HUES64 (cell line): ENCODE data around the gene SORL1.
A peak's percentile ranks its signal among the peaks of the same experiment; 100 is the strongest.

Source experiments
- H3K27ac ChIP-seq: 2 replicates; pipeline ENCODE4 v1.7.0; 2013; ENCODE audit warnings: low read depth, low read length, inconsistent platforms
- H3K27me3 ChIP-seq: 2 replicates; pipeline ENCODE4 v1.6.1; 2013; ENCODE audit warnings: mild to moderate bottlenecking, low read length; ENCODE audit not compliant: insufficient read depth
- H3K36me3 ChIP-seq: 2 replicates; pipeline ENCODE4 v1.6.1; 2013; ENCODE audit warnings: mild to moderate bottlenecking, low read length; ENCODE audit not compliant: insufficient read depth
- H3K4me1 ChIP-seq: 2 replicates; pipeline ENCODE4 v1.6.1; 2013; ENCODE audit warnings: mild to moderate bottlenecking, low read length, moderate library complexity; ENCODE audit not compliant: insufficient read depth
- H3K4me3 ChIP-seq: 2 replicates; pipeline ENCODE4 v1.5.1; 2013; ENCODE audit warnings: mild to moderate bottlenecking, low read length, moderate library complexity
- H3K9ac ChIP-seq: 2 replicates; pipeline ENCODE4 v1.6.1; 2013; ENCODE audit warnings: mild to moderate bottlenecking, low read depth, low read length
- H3K9me3 ChIP-seq: 2 replicates; pipeline ENCODE4 v1.6.1; 2013; ENCODE audit warnings: low read depth, low read length; ENCODE audit not compliant: insufficient read depth
- WGBS: fragments of 150-250, 120-280 bp; methylation state at CpG from one replicate; pipeline ENCODE4 v1.1.7; 2013; ENCODE audit warnings: missing lambda C conversion rate; 5-methylcytosine and 5-hydroxymethylcytosine counted together

The SORL1 gene

DNA sequence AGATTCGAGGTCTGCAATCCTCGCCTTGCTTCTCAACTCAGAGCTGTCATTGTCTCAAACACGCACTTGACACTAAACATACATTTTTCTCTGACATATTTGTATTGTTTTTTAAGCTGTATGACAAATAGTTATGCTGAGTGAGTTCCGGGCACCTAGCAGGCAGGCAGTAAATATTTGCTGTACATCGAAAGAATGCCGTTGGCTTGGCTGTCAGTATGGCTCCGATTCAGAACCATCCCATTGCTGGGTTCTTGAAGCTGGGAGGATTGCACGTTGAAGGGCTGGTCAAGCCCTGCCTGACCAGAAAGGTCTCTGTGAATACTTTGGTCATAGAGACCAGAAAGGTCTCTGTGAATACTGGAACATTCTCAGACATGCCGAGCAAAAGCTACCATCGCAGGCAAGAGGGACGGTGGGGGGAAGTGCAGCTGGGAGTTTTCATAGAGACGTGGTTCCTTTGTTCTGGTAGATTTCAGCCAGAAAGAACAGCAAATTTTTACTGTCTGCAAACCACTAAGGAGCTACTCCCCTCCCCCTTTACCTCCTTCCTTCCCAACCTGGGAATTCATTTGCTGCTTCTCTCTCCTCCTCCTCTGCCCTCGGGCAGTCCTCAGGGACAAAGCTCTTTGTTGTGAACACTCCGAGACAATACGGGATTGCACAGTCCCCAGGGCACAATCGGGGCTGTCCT, 202.9 kb downstream of the SORL1 start:
- 39% methylated on average over 15 of the region's 16 CpGs for WGBS
- no peaks in the 10 kb centered on the region for H3K27me3 ChIP-seq
- H3K9ac ChIP-seq = peak overlapping the region; percentile 70
- H3K27ac ChIP-seq = peak overlapping the region; percentile 27; the same call in 1 of the 2 replicates
- peaks cover 8% of the 10 kb centered on the region for H3K9me3 ChIP-seq
- H3K4me3 ChIP-seq = peak overlapping the region; percentile 61
- H3K4me1 ChIP-seq = peaks cover 33% of the 10 kb centered on the region
- no peaks in the 10 kb centered on the region for H3K36me3 ChIP-seq

DNA sequence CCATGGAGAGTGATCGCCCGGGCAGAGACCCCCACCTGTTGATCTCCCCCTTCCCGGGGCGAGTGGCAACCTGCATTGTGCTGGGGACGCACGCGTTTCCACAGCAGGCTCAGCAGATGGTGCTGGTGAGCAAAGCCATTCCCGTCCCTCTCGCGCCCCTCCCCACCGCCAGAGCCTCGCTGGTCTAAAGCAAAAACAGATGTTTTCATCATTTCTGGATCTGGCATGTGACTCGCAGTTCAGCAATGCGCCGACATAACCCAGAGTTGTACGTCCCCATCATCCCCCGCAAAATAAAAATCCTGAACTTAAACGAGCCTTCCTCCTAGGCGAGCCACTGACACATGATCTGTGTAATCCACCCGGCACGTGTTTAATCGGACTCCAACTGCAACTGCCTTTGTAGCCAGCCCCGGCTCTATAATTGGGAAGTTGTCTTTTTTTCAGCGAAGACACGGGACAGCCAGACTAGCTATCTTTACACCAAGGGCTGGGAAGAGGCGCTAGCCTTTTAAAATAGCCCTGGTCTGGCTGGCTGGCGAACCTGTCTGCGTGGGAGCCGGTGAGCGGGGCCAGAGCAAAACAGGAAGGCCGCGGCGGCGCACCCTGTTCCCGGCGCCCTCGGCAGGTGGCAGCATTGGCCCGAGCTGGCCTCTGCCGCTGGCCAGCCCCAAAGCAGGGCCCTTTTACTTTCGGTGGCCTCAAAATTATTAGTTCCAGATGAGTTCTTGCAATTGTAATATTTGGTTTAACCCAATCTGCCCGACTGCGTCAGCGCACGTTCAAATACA, 203.6 kb downstream of the SORL1 start:
- Histone ChIP-seq H3K9me3 (peaks cover 8% of the 10 kb centered on the region), H3K36me3 (no peaks in the 10 kb centered on the region), H3K27ac (peak overlapping the region; percentile 45), H3K9ac (peak overlapping the region; percentile 70), H3K4me3 (peak overlapping the region; percentile 61), H3K27me3 (no peaks in the 10 kb centered on the region), H3K4me1 (peaks cover 33% of the 10 kb centered on the region)
- 2% methylated on average over 44 of the region's 44 CpGs for WGBS

DNA sequence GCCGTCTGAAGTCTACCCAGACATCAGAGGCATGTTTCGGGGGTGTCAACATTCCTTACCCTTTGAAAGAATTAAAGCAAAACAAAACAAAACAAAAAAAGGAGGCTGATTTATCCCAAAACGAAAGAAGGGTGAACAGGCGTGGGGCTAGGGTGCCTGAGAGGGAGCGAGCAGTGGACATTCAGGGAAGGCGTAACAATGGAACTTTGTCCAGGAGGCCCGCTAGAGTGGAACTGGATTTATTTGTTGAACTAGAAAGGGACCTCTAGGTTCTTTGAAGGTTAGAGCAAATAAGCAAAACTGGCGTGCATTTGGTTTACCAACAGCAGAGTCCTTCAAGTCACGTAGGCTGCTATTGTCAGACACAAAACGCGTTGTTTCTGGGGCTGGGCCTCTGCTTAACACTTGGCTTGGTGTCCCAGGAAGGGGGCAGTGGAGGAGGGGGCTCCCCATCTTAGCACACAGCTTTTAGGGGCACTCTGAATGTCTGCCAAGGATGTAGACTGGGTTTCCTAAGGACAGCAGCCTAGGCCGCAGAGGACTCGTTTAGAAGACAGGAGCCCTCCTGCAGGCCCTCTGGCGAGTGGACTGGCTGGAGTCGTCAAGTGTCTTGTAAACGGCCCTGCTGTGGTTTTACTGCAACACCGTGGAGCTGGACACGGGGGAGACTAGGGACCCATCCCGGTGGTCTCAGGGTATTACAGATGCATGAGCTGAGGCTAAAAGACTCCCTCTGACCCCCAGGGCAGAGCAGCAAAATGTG, 204.4 kb downstream of the SORL1 start:
- WGBS = 76% methylated on average over 19 of the region's 19 CpGs
- H3K27ac ChIP-seq = no peak overlapping the region
- H3K36me3 ChIP-seq = no peaks in the 10 kb centered on the region
- H3K27me3 ChIP-seq = no peaks in the 10 kb centered on the region
- no peak overlapping the region for H3K4me3 ChIP-seq
- H3K9me3 ChIP-seq = peaks cover 8% of the 10 kb centered on the region
- H3K4me1 ChIP-seq = peaks cover 33% of the 10 kb centered on the region
- 0 out of 2 replicates have a peak overlapping the region, but pooled peaks have one; percentile 37 for H3K9ac ChIP-seq

DNA sequence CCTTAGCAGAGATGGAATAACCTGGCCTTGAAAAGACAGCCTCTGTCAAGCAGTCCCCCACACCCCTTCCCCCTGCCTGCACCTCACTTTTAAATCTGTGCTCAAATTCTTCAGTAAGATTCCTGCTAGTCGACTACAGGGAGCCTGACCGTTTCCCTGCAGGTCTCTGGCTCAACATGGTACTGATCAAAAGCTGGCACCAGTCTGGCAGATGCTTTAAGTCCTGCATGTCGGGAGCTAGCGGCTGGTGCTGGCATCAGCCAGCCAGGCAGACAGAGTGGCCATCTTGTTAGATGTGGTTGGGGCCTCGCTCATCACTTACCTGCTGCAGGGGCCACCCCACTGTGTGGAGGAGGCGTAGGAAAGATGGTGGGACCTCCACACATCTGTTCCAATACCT, 205.0 kb downstream of the SORL1 start:
- Histone ChIP-seq H3K36me3 (no peaks in the 10 kb centered on the region), H3K4me1 (peaks cover 33% of the 10 kb centered on the region), H3K27me3 (no peaks in the 10 kb centered on the region), H3K9ac (no peak overlapping the region), H3K4me3 (no peak overlapping the region), H3K27ac (no peak overlapping the region), H3K9me3 (peaks cover 8% of the 10 kb centered on the region)
- 93% methylated on average over 6 of the region's 6 CpGs for WGBS

DNA sequence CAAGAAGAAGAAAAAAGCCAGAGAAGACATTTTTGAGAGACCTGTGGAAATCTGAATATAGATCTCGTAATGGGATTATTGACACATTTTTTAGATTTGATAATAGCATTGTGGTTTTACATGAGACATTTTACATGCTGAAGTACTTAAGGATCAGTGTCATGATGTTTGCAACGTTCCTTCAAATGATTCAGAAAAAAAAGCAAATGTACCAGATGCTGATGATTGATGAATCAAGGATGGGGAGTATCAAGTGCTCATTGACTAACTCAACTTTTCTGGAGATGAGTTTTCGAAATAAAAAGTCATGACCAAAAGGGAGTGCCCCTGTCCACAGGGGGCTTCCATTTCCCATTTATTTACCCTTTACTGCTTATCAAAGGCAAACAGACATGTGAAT, 207.7 kb downstream of the SORL1 start:
- WGBS = 92% methylated on average over 3 of the region's 3 CpGs
- Histone ChIP-seq H3K36me3 (no peaks in the 10 kb centered on the region), H3K4me1 (peaks cover 13% of the 10 kb centered on the region), H3K9me3 (peaks cover 8% of the 10 kb centered on the region), H3K9ac (no peak overlapping the region), H3K27me3 (no peaks in the 10 kb centered on the region), H3K27ac (no peak overlapping the region), H3K4me3 (no peak overlapping the region)

DNA sequence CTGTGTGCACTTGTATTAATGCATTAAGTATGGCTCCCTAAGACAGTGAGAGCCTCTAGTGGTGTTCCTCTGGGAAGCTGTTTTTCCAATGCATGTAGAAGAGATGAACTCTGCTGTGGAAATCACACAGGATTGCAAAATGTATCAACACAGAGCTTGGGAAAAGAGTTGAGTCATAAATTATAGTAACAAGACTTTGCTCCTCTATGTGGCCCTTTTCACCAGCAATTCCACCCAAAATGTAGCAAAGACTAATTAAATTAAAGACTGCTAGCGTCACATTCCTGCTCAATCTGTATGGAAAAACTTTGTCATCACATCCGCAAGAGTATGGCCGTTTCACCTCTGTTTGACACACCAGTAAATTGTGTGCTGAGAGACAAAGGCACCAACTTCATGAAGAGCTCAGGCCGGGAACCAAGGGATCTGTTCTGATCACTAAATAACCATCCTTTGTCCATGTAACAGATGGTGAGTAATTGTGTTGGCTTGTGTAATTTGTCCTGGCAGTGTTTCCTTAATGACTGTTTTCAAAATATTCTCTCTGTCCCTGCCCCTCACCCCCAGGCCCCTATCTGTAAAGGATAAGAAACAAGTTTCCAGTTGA, 209.9 kb downstream of the SORL1 start:
- Histone ChIP-seq H3K9me3 (peaks cover 8% of the 10 kb centered on the region), H3K36me3 (no peaks in the 10 kb centered on the region), H3K9ac (no peak overlapping the region), H3K27me3 (no peaks in the 10 kb centered on the region), H3K4me1 (0 out of 2 replicates have a peak, but pooled peaks cover under 1% of the 10 kb centered on the region), H3K4me3 (no peak overlapping the region), H3K27ac (no peak overlapping the region)
- 98% methylated on average over 4 of the region's 4 CpGs for WGBS

DNA sequence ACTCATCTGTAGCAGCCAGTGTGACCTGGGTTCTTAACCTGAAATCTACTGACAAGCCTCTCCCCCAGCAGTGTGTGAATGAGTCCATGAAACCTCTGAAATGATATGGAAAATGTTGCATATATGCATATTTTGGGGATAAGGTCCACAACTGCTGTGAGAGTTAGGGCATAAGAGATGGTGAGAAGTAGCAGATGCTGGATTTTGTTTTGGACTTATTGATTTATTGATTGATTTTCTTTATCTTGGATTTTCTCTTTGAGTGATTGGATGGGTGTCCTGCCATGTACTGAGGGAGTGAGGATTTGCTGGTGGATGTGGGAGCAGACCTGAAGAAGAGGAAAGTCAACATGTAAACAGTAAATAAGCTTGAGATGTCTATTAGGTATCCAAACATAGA, 212.0 kb downstream of the SORL1 start:
- Histone ChIP-seq H3K27me3 (no peaks in the 10 kb centered on the region), H3K9me3 (no peaks in the 10 kb centered on the region), H3K27ac (no peak overlapping the region), H3K36me3 (no peaks in the 10 kb centered on the region), H3K4me3 (no peak overlapping the region), H3K9ac (no peak overlapping the region), H3K4me1 (no peaks in the 10 kb centered on the region)

DNA sequence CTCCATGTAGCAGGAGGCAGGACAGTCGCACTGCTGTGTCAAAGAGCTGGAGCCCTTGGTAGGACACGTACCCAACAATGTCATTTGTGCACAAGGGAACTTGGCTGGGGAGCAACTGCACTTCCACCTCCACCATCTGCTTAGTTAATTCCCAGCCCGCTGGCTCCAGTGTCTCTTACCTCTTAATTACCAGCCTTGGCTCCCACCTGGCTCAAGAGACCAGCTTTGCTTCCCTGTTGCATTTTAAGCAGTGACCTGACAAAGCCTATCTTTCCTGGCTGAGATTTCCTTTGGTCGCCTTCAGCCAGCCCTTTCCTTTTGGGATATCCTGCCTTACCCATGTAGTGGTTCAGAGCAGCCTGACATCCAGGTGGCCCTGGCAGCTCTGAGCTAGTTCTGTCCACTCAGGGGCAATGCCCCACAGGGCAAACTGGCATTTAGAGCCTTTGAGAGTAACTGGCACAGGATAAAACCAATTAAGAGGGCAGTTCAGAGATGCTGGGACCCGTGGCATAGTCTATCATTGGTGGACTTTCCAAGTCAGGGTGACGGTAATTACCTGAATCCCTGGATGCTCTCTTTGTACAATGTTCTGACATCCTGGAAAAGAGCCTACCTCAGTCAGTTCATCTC, 213.2 kb downstream of the SORL1 start:
- no peak overlapping the region for H3K27ac ChIP-seq
- 94% methylated on average over 6 of the region's 6 CpGs for WGBS

DNA sequence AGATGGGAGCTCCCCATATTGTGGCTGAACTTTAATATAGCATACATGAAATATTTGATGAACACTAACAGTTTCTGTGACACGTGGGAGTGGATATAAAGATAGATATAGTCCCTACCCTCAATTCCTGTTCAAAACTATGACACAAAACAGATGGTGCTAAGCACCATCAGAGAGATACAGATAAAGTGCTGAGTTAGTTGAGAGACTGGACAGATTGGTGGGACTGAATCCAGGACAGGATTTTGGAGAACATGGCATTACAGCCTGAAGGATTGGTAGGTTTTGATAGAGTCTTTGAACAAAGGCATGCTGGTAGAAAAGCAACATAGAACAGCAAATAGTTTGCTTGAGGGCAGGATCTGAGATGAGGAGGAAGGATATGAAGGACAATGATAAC, 215.7 kb downstream of the SORL1 start:
- no peak overlapping the region for H3K27ac ChIP-seq
- H3K4me1 ChIP-seq = peaks cover 7% of the 10 kb centered on the region; the same call in 1 of the 2 replicates
- WGBS = no CpG with 5 or more reads among the region's 1 CpG
- no peaks in the 10 kb centered on the region for H3K27me3 ChIP-seq
- no peaks in the 10 kb centered on the region for H3K36me3 ChIP-seq
- no peak overlapping the region for H3K9ac ChIP-seq
- no peaks in the 10 kb centered on the region for H3K9me3 ChIP-seq
- H3K4me3 ChIP-seq = no peak overlapping the region

More for the DNA sequence above, 213.2 kb downstream of the SORL1 start:
- no peak overlapping the region for H3K4me3 ChIP-seq
- no peaks in the 10 kb centered on the region for H3K36me3 ChIP-seq
- H3K9me3 ChIP-seq = no peaks in the 10 kb centered on the region
- H3K27me3 ChIP-seq = no peaks in the 10 kb centered on the region
- H3K9ac ChIP-seq = no peak overlapping the region
- H3K4me1 ChIP-seq = no peaks in the 10 kb centered on the region; the same call in 1 of the 2 replicates

DNA sequence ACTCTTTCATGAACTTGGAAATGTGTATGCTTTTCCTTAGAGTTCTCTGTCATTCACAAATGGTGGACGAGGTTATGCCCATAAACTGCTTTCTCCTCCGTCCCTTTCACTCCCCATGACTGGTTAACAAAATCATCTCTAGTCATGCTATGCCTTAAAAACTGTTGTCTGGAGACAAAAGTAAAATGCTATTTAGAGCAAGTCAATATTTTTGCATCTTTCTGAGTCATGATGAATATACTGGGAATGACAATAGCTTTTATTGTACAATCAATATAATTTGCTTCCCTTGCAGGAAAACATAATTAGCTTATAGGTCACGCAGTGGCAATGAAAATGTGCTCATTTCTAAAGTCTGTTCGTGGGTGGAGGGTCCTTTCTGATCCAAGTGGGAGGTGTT, 217.3 kb downstream of the SORL1 start:
- H3K27ac ChIP-seq = no peak overlapping the region
- WGBS = 89% methylated on average over 4 of the region's 4 CpGs

More for the DNA sequence above, 217.3 kb downstream of the SORL1 start:
- H3K4me1 ChIP-seq = peaks cover 8% of the 10 kb centered on the region; the same call in 1 of the 2 replicates
- no peak overlapping the region for H3K4me3 ChIP-seq
- H3K36me3 ChIP-seq = no peaks in the 10 kb centered on the region
- H3K9ac ChIP-seq = no peak overlapping the region
- H3K9me3 ChIP-seq = no peaks in the 10 kb centered on the region
- H3K27me3 ChIP-seq = no peaks in the 10 kb centered on the region
